Lower leg skin (tissue), 4 donors: ENCODE measurements around the gene HOXB2. TPM values are rescaled to one million over a fixed set of nuclear protein-coding genes. Genes with fewer than 3 reads are reported as not detected.
"Not testable (repeated sequence)": the region's sequence is repeated elsewhere in the genome, so short reads cannot be mapped to it uniquely, and the experiment has no call there.

Source experiments
- DNase-seq, 2 donors: peaks; one replicate each; pipeline ENCODE4 v3.0.0-alpha.2; 2019; ENCODE audit warnings: low spot score in 2 of 2
- H3K4me3 ChIP-seq: fragments of 200-600 bp; sonication (generic); 2 replicates; pipeline ENCODE4 v1.5.1; 2017; ENCODE audit warnings: mild to moderate bottlenecking, low read depth; ENCODE audit not compliant: poor library complexity, severe bottlenecking
- POLR2A ChIP-seq, 2 donors: fragments of 450-650 bp; IDR thresholded peaks; one replicate each; pipeline ENCODE4 v1.6.1; 2016 to 2017; ENCODE audit warnings: antibody characterized with exemption in 2 of 2, mild to moderate bottlenecking in 1 of 2, moderate library complexity in 1 of 2
- WGBS, 2 donors: methylation state at CpG; one replicate each; pipeline ENCODE4 v1.1.5; 2018; 5-methylcytosine and 5-hydroxymethylcytosine counted together
- intact Hi-C: fragments of 100-400 bp; cut with DNase I; formaldehyde crosslinking; loops from one replicate; pipeline ENCODE4 v1.15.0; 2023; ENCODE audit warnings: low total_unique reads
- total RNA-seq, 4 donors: library from RNA; depleted of rRNA; stranded (reverse); fragments of >200 nt; gene quantifications; one replicate each; pipeline ENCODE4 v1.1.0, GENCODE V29; 2016
- TF ChIP-seq, protein P1 (sequence below), 3 donors: fragments of 450-650 bp; IDR thresholded peaks; one replicate each; pipeline ENCODE4 v1.5.1; 2016; ENCODE audit warnings: antibody characterized with exemption in 3 of 3, mild to moderate bottlenecking in 3 of 3, moderate library complexity in 2 of 3

HOXB2 gene
- total RNA-seq, 4 donors from 2014 or later: 5.8 to 34.9 (median 20.9) TPM

DNA sequence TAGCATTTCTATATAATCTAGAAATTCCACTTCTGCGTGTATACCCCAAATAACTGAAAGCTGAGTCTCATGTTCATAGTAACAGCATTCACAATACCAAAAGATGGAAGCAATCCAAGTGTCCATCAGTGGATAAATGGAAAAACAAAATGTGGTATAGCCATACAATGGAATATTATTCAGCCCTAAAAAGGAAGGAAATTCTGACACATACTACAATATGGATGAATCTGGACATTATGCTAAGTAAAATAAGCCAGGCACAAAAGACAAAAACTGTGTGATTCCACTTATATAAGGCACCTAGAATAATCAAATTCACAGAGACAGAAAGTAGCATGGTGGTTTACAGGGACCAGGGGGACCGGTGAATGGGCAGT lies 34.5 kb downstream of the HOXB2 start:
- intact Hi-C loops: no loop called here
- WGBS, 2 donors: 86 to 89% methylated on average over 2 of the region's 2 CpGs
- no peak for DNase-seq
- TF ChIP-seq, protein P1, sequence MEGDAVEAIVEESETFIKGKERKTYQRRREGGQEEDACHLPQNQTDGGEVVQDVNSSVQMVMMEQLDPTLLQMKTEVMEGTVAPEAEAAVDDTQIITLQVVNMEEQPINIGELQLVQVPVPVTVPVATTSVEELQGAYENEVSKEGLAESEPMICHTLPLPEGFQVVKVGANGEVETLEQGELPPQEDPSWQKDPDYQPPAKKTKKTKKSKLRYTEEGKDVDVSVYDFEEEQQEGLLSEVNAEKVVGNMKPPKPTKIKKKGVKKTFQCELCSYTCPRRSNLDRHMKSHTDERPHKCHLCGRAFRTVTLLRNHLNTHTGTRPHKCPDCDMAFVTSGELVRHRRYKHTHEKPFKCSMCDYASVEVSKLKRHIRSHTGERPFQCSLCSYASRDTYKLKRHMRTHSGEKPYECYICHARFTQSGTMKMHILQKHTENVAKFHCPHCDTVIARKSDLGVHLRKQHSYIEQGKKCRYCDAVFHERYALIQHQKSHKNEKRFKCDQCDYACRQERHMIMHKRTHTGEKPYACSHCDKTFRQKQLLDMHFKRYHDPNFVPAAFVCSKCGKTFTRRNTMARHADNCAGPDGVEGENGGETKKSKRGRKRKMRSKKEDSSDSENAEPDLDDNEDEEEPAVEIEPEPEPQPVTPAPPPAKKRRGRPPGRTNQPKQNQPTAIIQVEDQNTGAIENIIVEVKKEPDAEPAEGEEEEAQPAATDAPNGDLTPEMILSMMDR (IDR thresholded peaks at IDR 0.05): no peak
- TF ChIP-seq POLR2A (IDR thresholded peaks at IDR 0.05): no peak
- no peak overlapping the region for H3K4me3 ChIP-seq

DNA sequence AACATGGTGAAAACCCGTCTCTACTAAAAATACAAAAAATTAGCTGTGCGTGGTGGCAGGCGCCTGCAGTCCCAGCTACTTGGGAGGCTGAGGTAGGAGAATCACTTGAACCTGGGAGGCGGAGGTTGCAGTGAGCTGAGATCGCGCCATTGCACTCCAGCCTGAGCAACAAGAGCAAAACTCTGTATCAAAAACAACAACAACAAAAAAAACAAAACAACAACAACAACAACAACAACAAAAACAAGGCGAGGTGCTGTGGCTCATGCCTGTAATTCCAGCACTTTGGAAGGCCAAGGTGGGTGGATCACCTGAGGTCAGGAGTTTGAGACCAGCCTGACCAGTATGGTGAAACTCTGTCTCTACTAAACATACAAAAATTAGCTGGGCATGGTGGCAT lies 35.2 kb downstream of the HOXB2 start:
- not testable (repeated sequence) for DNase-seq

DNA sequence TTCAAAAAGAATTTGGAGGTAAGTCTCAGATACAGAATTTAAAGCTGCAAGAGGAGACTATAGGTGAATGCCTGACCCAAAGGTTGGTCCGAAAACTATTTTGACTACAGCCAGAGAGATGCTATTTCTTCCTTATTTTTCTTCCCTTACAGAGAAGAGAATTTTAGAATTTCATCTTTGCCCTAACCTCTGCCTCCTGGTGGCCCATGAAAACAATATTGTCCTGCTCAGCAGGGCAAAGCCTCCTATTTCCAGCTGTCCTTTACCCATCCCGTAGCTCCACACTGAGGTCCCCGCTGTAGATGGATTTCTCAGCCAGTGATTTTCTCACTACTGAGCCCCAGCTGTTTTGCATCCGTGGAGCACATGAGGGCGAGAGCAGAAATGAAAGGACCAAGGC lies 38.7 kb downstream of the HOXB2 start:
- intact Hi-C loops: no loop called here
- TF ChIP-seq, protein P1 (IDR thresholded peaks at IDR 0.05): no peak
- TF ChIP-seq POLR2A (IDR thresholded peaks at IDR 0.05): no peak
- no peak overlapping the region for H3K4me3 ChIP-seq
- no peak for DNase-seq
- 82 to 84% methylated on average over 5 of the region's 5 CpGs for WGBS, 2 donors

More for the DNA sequence above, 35.2 kb downstream of the HOXB2 start:
- H3K4me3 ChIP-seq, intact Hi-C loops: not testable (repeated sequence)
- WGBS, 2 donors: 85 to 89% methylated on average over 7 of the region's 7 CpGs

DNA sequence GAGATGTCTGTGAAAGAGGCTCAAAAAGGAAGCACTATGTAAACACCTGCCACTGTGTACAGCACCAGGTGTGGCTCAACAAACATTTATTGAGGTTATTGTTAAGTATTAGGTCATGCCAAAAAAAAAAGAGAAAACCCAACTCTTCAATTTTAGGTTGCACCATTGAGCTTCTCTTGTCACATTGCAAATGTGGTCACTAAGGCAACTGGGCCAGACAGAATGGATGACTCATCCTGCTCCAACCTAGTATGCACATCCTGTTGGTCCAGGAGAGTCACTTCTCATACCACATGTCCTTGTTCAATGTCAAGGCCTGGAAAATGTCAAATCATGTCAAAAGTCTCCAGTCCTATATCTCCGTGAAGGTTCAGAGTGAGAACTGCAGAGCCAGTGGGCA lies 39.1 kb downstream of the HOXB2 start:
- no peak for TF ChIP-seq POLR2A (IDR thresholded peaks at IDR 0.05)
- TF ChIP-seq, protein P1 (IDR thresholded peaks at IDR 0.05): no peak
- DNase-seq: no peak
- intact Hi-C loops: no loop called here
- H3K4me3 ChIP-seq: no peak overlapping the region
- WGBS, 2 donors: 63% methylated on average over 1 of the region's 1 CpG

DNA sequence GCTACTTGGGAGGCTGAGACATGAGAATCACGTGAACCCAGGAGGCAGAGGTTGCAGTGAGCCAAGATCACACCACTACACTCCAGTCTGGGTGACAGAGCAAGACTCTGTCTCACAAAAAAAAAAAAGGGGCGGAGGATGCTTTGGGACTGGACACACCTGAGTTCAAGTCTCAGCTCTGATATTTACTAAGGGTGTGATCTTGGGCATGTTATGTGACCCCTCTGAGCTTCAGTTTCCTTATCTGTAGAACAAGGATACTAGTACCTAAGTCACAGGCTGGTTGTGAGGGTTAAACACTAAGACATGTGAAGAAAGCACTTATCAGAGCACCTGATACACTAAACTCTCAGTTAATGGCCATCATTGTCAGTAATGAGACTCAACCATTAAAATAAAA lies 40.0 kb downstream of the HOXB2 start:
- H3K4me3 ChIP-seq: no peak overlapping the region
- intact Hi-C loops: no loop called here
- 86 to 91% methylated on average over 2 of the region's 2 CpGs for WGBS, 2 donors
- TF ChIP-seq, protein P1 (IDR thresholded peaks at IDR 0.05): no peak
- TF ChIP-seq POLR2A (IDR thresholded peaks at IDR 0.05): no peak
- DNase-seq: no peak

DNA sequence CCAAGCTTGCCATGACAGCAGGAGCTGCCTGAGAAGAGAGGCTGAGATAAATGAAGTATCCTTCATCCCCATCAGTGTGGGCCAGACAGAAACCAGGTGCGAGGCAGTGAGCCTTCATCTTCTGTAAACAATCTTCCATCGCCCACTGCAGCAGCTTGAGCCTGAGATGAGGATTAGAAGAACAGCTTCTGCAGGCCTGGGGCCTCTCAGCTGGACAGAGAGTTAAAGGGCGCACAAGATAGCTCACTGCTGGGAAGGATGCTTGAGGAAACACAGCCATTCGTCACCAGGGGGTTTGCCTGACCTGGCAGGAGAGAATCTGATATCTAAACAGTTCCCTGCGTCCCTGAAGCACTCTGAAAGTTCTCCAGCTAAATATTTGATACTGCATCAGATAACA lies 41.2 kb downstream of the HOXB2 start:
- H3K4me3 ChIP-seq: no peak overlapping the region
- no peak for DNase-seq
- TF ChIP-seq POLR2A (IDR thresholded peaks at IDR 0.05): no peak
- TF ChIP-seq, protein P1 (IDR thresholded peaks at IDR 0.05): no peak
- intact Hi-C loops: no loop called here
- 90 to 94% methylated on average over 5 of the region's 5 CpGs for WGBS, 2 donors
